ENCODE results near the gene SNRPA1.

GRCh38 chr15:101286471-101287114 lies 8.5 kb downstream of the SNRPA1 start:
- TF ChIP-seq POLR2AphosphoS5 (IDR thresholded peaks at IDR 0.05) = no peak
- TF ChIP-seq, protein P1, sequence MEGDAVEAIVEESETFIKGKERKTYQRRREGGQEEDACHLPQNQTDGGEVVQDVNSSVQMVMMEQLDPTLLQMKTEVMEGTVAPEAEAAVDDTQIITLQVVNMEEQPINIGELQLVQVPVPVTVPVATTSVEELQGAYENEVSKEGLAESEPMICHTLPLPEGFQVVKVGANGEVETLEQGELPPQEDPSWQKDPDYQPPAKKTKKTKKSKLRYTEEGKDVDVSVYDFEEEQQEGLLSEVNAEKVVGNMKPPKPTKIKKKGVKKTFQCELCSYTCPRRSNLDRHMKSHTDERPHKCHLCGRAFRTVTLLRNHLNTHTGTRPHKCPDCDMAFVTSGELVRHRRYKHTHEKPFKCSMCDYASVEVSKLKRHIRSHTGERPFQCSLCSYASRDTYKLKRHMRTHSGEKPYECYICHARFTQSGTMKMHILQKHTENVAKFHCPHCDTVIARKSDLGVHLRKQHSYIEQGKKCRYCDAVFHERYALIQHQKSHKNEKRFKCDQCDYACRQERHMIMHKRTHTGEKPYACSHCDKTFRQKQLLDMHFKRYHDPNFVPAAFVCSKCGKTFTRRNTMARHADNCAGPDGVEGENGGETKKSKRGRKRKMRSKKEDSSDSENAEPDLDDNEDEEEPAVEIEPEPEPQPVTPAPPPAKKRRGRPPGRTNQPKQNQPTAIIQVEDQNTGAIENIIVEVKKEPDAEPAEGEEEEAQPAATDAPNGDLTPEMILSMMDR (IDR thresholded peaks at IDR 0.05) = no peak

All from esophagus muscularis mucosa (tissue), 3 donors.